Endothelial cell (in vitro differentiated cells): ENCODE data around the gene KIAA1671. TPM values are rescaled to one million over a fixed set of nuclear protein-coding genes. Genes with fewer than 3 reads are reported as not detected.

Experiments used
- DNase-seq: peaks from one replicate; pipeline ENCODE4 v3.0.0; 2021; ENCODE audit warnings: low spot score
- H3K27ac Mint-ChIP-seq: one replicate; pipeline ENCODE4 v1.8.0; 2021; ENCODE audit warnings: mixed read lengths, inconsistent platforms; ENCODE audit not compliant: unreplicated experiment
- H3K27me3 Mint-ChIP-seq: one replicate; pipeline ENCODE4 v1.8.0; 2021; ENCODE audit warnings: mild to moderate bottlenecking, moderate library complexity, mixed read lengths, inconsistent platforms; ENCODE audit not compliant: unreplicated experiment
- H3K36me3 Mint-ChIP-seq: one replicate; pipeline ENCODE4 v1.8.0; 2021; ENCODE audit warnings: mild to moderate bottlenecking, low read depth, mixed read lengths, inconsistent platforms; ENCODE audit not compliant: unreplicated experiment
- H3K4me1 Mint-ChIP-seq: one replicate; pipeline ENCODE4 v1.8.0; 2021; ENCODE audit warnings: mild to moderate bottlenecking, mixed read lengths, inconsistent platforms; ENCODE audit not compliant: unreplicated experiment
- H3K4me3 Mint-ChIP-seq: one replicate; pipeline ENCODE4 v1.8.0; 2021; ENCODE audit warnings: mild to moderate bottlenecking, mixed read lengths, inconsistent platforms; ENCODE audit not compliant: unreplicated experiment
- H3K9me3 Mint-ChIP-seq: one replicate; pipeline ENCODE4 v1.8.0; 2021; ENCODE audit warnings: mixed read lengths, inconsistent platforms; ENCODE audit not compliant: unreplicated experiment
- total RNA-seq: library from RNA; stranded (reverse); fragmentation: NEBNext Ultra II Directional; extraction: Animal tissue kit (Norgen Biotek cat#: 25700); gene quantifications from one replicate; pipeline ENCODE4 v1.2.1, GENCODE V29; 2021; ENCODE audit not compliant: unreplicated experiment
- TF ChIP-seq, protein P1 (sequence below): fragments of 200-600 bp; sonication (generic); IDR thresholded peaks from one replicate; pipeline ENCODE4 v1.5.0; 2021; ENCODE audit warnings: antibody characterized with exemption; ENCODE audit not compliant: unreplicated experiment

KIAA1671 gene
- total RNA-seq, 1 donor from 2014 or later, result 92.1 TPM

DNA sequence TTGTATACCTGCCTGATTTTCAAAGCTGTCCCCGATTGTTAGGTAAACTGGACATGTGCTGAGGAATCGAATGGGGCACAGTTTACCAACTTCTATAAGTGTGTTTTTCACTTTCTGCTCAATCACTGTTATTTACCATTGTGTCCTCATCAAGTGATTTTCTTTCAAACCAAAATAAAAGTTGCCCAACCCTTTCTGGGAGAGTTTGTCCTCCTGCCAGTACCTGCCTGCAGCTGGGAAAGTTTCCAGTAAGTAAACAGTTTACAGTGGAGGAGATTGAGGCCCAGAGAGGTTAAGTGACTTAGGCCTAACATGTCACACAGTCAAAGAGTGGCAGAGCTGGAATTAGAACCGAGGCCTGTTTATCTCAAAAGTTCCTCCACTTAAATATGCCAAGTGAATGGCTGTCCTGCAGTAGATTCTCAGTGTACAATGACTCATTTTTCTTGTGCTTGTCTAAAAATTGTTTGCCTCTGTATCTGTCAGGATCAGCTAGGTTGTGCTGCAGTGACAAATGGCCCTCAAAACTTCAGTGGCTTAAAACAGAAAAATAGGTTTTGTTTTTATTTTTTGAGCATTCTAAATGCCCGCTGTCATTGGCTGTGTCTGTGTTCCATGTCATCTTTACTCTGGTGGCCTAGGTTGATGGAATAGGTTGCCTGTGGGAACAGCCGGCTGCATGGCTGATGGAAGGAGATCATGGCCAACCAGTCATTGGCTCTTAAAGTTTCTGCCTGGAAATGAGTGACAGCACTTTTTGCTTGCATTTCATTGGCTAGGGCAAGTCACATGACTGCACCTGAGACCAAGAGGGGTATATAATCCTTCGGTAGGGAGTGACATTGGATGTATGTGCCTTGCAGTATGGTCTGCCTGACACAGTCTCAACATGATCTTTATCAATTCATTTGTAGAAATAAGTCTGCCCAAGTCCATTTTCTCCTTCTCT lies 185.3 kb downstream of the KIAA1671 start:
- Mint-ChIP-seq H3K27ac (no peak overlapping the region), H3K36me3 (peaks cover 26% of the 10 kb centered on the region), H3K27me3 (peaks cover 5% of the 10 kb centered on the region), H3K9me3 (no peaks in the 10 kb centered on the region), H3K4me1 (peaks cover 16% of the 10 kb centered on the region), H3K4me3 (peak overlapping the region; percentile 56)
- TF ChIP-seq, protein P1, sequence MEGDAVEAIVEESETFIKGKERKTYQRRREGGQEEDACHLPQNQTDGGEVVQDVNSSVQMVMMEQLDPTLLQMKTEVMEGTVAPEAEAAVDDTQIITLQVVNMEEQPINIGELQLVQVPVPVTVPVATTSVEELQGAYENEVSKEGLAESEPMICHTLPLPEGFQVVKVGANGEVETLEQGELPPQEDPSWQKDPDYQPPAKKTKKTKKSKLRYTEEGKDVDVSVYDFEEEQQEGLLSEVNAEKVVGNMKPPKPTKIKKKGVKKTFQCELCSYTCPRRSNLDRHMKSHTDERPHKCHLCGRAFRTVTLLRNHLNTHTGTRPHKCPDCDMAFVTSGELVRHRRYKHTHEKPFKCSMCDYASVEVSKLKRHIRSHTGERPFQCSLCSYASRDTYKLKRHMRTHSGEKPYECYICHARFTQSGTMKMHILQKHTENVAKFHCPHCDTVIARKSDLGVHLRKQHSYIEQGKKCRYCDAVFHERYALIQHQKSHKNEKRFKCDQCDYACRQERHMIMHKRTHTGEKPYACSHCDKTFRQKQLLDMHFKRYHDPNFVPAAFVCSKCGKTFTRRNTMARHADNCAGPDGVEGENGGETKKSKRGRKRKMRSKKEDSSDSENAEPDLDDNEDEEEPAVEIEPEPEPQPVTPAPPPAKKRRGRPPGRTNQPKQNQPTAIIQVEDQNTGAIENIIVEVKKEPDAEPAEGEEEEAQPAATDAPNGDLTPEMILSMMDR, result no peak
- DNase-seq, result no peak

DNA sequence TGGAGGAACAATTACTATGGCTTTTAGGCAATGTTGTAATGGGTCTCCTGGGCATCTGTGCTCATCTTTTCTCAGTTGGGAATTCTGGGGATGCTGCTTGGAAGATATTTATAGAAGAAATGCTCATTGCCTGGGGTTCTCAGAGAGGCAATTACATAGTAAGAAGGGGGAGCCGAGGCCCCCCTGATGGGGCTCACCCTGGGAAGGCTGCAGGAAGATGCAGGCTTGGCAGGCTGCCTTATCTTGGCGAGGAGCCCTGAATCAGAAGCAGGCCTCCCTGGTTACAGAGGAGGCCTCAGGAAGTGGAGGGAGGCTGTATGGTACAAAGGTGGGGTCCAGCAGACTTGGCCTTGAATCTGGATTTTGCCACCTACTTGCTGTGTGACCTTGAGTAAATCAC lies 186.5 kb downstream of the KIAA1671 start:
- no peak overlapping the region for H3K27ac Mint-ChIP-seq
- H3K4me3 Mint-ChIP-seq, result no peak overlapping the region
- H3K9me3 Mint-ChIP-seq, result no peaks in the 10 kb centered on the region
- H3K36me3 Mint-ChIP-seq, result peaks cover 26% of the 10 kb centered on the region
- peaks cover 21% of the 10 kb centered on the region for H3K4me1 Mint-ChIP-seq
- H3K27me3 Mint-ChIP-seq, result peaks cover 5% of the 10 kb centered on the region
- TF ChIP-seq, protein P1, result no peak
- no peak for DNase-seq

DNA sequence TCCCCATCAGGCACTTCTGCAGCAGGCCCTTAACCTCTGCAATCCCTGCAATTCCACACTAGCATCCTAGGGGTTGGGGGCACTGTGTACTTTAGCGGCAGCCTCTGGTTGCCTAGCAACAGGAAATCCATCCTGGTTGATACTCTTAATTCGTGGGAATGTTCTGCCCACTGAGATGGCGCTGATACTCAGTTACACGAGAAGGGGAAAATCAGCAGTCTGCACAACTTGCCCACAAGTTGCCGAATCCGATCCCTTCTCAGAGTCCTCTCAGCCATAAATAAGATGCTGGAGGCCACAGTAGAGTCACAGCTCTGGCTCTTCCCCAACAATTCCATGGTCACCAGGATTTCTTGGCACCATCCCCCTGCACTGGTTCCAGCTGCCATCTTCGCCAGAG lies 189.6 kb downstream of the KIAA1671 start:
- H3K4me3 Mint-ChIP-seq, result no peak overlapping the region
- no peak for DNase-seq
- TF ChIP-seq, protein P1, result no peak
- H3K36me3 Mint-ChIP-seq, result peaks cover 20% of the 10 kb centered on the region
- H3K27ac Mint-ChIP-seq, result no peak overlapping the region
- peaks cover 26% of the 10 kb centered on the region for H3K4me1 Mint-ChIP-seq
- H3K27me3 Mint-ChIP-seq, result peaks cover 5% of the 10 kb centered on the region
- H3K9me3 Mint-ChIP-seq, result no peaks in the 10 kb centered on the region

DNA sequence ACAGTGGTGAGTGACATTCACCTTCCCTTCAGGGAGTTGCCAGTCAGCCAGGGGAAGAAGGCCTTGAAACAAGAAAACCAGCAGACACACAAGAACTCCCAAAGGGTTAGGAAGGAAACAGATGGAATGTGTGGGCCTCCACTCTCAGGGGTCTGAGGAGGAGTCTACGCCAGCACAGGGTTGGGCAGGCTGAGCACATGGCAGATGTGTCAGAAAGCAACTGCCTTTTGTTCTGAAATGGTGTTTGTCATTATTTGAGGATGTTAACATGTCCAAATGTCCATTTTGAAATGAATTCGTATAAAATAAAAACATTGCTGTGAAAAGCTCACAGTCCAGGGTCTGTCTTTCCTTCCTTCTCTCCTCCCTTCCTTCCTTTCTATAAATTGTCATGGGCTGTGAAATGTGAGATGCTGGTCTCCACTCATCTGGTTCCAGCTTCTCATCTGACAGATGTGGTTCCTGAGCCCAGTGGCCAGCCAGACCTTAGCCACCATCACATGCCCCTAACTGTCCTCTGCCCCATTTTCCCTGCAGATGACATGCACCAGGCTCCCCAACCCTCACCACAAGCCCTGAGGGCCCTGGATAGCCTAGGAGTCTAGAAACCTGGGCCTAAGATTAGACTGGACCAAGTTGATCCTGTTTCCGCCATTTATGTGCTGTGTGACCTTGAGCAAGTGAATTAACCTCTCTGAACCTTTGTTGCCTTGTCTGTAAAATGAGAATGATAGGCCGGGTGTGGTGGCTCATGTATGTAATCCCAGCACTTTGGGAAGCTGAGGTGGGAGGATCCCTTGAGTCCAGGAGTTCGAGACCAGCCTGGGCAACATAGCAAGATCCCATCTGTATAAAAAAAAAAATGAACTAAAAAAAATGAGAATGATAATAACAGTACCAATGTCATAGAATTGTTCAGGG lies 190.9 kb downstream of the KIAA1671 start:
- TF ChIP-seq, protein P1, result no peak
- no peak for DNase-seq
- Mint-ChIP-seq H3K4me3 (no peak overlapping the region), H3K9me3 (no peaks in the 10 kb centered on the region), H3K36me3 (peaks cover 8% of the 10 kb centered on the region), H3K4me1 (peaks cover 34% of the 10 kb centered on the region), H3K27me3 (peaks cover 5% of the 10 kb centered on the region), H3K27ac (peak overlapping the region; percentile 13)
